Immature natural killer cell (primary cell): ENCODE measurements around the gene ZBTB20. TPM values are rescaled to one million over a fixed set of nuclear protein-coding genes. Genes with fewer than 3 reads are reported as not detected.

Source experiments
- DNase-seq, 3 donors: peaks; one replicate each; pipeline ENCODE4 v3.0.0; 2022; ENCODE audit warnings: mixed read lengths in 1 of 3
- H3K27ac Mint-ChIP-seq, 6 donors: one replicate each; pipeline ENCODE4 v1.8.0; 2020; ENCODE audit warnings: mixed read lengths in 6 of 6, mild to moderate bottlenecking in 5 of 6, inconsistent platforms in 4 of 6, moderate library complexity in 3 of 6
- H3K27me3 Mint-ChIP-seq, 3 donors: one replicate each; pipeline ENCODE4 v1.8.0; 2020 to 2021; ENCODE audit warnings: low read depth in 3 of 3, mild to moderate bottlenecking in 3 of 3, mixed read lengths in 3 of 3, moderate library complexity in 3 of 3, inconsistent platforms in 1 of 3
- H3K36me3 Mint-ChIP-seq, 3 donors: one replicate each; pipeline ENCODE4 v1.8.0; 2020; ENCODE audit warnings: mixed read lengths in 3 of 3, inconsistent platforms in 2 of 3, mild to moderate bottlenecking in 2 of 3
- H3K4me1 Mint-ChIP-seq, 2 donors: one replicate each; pipeline ENCODE4 v1.8.0; 2020; ENCODE audit warnings: inconsistent platforms in 2 of 2, mild to moderate bottlenecking in 2 of 2, mixed read lengths in 2 of 2, moderate library complexity in 1 of 2
- H3K4me3 Mint-ChIP-seq, 5 donors: one replicate each; pipeline ENCODE4 v1.8.0; 2020; ENCODE audit warnings: mild to moderate bottlenecking in 5 of 5, mixed read lengths in 5 of 5, inconsistent platforms in 3 of 5, moderate library complexity in 3 of 5
- H3K9me3 Mint-ChIP-seq, 6 donors: one replicate each; pipeline ENCODE4 v1.8.0; 2020; ENCODE audit warnings: mild to moderate bottlenecking in 6 of 6, mixed read lengths in 6 of 6, inconsistent platforms in 4 of 6, moderate library complexity in 3 of 6
- polyA plus RNA-seq, 3 donors: library from polyadenylated mRNA; unstranded; fragments of 300-500 nt; fragmentation: Illumina TruSeq; gene quantifications; one replicate each; pipeline ENCODE4 v1.2.3, GENCODE V29; 2021

The ZBTB20 gene
- polyA plus RNA-seq, 3 donors from 2014 or later = 7.2 to 21.3 (median 16.5) TPM

DNA sequence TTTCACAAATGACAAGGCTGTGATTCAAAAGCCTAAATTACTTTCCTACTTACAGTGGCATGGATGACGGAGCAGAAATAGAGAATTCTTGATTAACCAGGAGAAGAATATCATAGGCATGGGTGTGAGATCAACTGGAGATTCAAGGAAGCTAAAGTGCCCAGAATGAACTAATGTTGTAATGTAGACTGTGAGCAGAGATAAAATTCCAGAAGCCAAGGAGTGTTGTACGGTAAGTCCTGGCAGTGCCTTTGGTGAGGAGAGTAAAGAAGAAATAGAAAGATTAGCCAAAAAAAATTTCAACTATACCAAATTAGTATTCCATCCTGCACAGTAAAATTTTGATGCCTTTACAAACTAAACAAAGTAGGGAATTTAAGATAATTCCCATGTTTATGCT is 75.9 kb downstream of the ZBTB20 start:
- no peaks in the 10 kb centered on the region for H3K9me3 Mint-ChIP-seq
- no peak overlapping the region for H3K4me3 Mint-ChIP-seq
- DNase-seq = no peak
- no peak overlapping the region for H3K27ac Mint-ChIP-seq
- peaks cover 0 to 1% (median 0%) of the 10 kb centered on the region in 3 donors for H3K27me3 Mint-ChIP-seq
- H3K4me1 Mint-ChIP-seq = peaks cover 4 to 17% of the 10 kb centered on the region in 2 donors
- H3K36me3 Mint-ChIP-seq = peaks cover 9 to 29% (median 16%) of the 10 kb centered on the region in 3 donors

DNA sequence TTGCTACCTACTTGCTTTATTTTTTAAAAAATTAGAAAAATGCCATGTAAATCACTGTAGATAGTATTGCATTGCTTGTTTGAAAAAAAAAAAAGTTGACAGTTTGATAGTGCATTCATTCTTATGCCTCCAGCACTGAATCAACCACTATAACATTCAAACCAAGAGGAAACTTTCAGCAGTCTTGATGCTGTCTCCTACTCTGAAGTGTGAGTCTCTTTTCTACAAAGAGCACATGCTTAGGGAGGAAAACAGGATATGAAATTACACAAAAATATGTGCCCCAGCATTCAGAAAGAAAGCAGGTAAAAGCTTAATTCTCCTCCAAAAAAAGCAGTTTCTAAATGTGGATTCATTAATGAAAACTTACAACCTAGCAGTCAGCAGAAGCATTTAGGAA is 78.3 kb downstream of the ZBTB20 start:
- H3K27me3 Mint-ChIP-seq = peaks cover 0 to 1% (median 0%) of the 10 kb centered on the region in 3 donors
- peaks cover 12 to 20% (median 14%) of the 10 kb centered on the region in 3 donors for H3K36me3 Mint-ChIP-seq
- no peak for DNase-seq
- H3K4me3 Mint-ChIP-seq = no peak overlapping the region
- H3K4me1 Mint-ChIP-seq = peaks cover 4 to 17% of the 10 kb centered on the region in 2 donors
- H3K27ac Mint-ChIP-seq = no peak overlapping the region
- no peaks in the 10 kb centered on the region for H3K9me3 Mint-ChIP-seq

DNA sequence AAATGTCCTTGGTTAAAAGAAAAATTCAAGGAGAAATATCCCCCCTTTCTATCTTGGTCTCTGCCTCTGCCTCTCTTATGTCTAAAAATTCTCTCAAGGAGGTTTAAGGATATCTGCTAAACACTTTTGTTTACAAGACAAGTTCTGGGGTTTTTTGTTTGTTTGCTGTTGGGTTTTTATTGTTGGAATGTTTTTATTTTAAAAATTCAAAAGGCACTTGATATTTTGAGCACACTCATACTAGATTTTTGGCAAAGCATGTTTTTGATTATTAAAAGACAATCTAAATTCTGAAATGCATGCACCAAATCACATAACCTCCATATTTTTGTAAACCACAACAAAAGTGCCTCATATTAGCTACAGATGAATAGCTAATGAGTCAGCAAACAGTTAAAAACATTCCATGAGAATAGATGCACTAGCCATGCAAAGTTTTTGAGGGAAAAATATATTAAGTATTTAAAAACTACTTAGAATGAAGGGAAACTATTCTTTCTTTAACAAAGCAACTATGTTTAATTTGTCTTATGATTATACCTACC is 84.6 kb downstream of the ZBTB20 start:
- no peak for DNase-seq
- Mint-ChIP-seq H3K4me3 (no peak overlapping the region), H3K4me1 (peaks cover 0 to 2% of the 10 kb centered on the region in 2 donors), H3K9me3 (no peaks in the 10 kb centered on the region), H3K36me3 (peaks cover 7 to 11% (median 8%) of the 10 kb centered on the region in 3 donors), H3K27me3 (peaks cover 0 to 1% (median 0%) of the 10 kb centered on the region in 3 donors), H3K27ac (no peak overlapping the region)

DNA sequence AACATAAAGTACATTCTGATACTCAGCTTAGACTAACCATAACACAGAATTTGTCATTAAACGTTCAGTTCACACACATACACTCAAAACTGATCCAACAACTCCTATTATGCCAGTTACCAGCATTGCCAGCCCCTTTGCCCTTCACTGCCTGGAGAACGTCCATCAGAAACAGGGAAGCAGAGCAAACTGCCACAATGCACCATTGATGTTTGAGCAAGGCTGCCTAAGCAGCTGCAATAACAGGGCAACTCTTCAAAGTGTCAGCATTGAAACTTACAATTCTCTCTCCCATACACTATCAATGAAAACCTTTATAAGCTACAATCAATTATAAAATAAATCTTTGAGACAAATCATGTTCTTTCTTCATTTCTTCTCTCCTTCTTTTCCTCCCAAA is 85.1 kb downstream of the ZBTB20 start:
- Mint-ChIP-seq H3K4me3 (no peak overlapping the region), H3K9me3 (no peaks in the 10 kb centered on the region), H3K36me3 (peaks cover 7 to 11% (median 8%) of the 10 kb centered on the region in 3 donors), H3K27ac (no peak overlapping the region), H3K27me3 (peaks cover 0 to 1% (median 0%) of the 10 kb centered on the region in 3 donors), H3K4me1 (peaks cover 0 to 2% of the 10 kb centered on the region in 2 donors)
- DNase-seq = no peak

DNA sequence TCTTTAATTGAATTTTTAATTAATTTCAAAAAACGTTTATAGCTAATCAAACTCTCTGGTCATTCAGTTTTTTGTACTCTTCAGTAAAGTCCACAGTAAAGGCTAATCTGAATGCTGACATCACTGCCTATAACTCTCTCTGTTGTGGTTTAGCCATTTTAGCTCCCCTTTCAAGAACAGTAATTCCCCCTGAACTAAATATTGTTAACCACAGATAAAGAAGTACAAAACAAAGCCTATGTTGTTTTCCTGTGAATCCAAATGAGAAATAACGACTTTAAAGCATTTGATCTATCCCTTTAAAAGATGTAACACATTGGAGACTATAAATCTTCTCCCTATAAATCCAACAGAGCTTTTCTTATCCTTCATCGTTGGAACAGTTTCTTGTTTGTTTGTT is 94.2 kb downstream of the ZBTB20 start:
- no peak for DNase-seq
- Mint-ChIP-seq H3K27me3 (no peaks in the 10 kb centered on the region), H3K4me1 (peaks cover 6 to 7% of the 10 kb centered on the region in 2 donors), H3K27ac (peak overlapping the region in 1 of 6 donors; percentile 4), H3K36me3 (peaks cover 0 to 3% (median 0%) of the 10 kb centered on the region in 3 donors), H3K9me3 (no peaks in the 10 kb centered on the region), H3K4me3 (no peak overlapping the region)

DNA sequence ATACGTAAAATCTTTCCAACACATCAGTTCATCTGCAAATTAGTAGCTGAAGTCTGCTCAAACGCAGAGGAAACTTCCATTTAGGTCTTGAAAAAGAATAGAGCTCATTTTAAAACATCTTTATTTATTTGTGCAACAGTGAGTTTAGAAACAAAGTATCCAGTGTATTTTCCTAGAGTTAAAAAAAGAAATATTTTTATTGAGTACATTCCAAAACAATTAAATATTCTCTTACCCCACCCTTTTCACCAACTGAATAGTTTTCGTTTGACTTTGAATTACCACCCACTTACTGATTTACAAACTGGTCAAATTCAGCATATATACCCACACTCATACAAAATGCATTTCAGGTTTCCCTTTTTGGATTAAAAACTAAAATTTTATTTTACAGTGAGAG is 104.7 kb downstream of the ZBTB20 start:
- DNase-seq = no peak
- no peak overlapping the region for H3K4me3 Mint-ChIP-seq
- H3K27ac Mint-ChIP-seq = no peak overlapping the region
- no peaks in the 10 kb centered on the region for H3K27me3 Mint-ChIP-seq
- H3K9me3 Mint-ChIP-seq = no peaks in the 10 kb centered on the region
- no peaks in the 10 kb centered on the region for H3K4me1 Mint-ChIP-seq
- peaks cover 0 to 3% (median 0%) of the 10 kb centered on the region in 3 donors for H3K36me3 Mint-ChIP-seq

DNA sequence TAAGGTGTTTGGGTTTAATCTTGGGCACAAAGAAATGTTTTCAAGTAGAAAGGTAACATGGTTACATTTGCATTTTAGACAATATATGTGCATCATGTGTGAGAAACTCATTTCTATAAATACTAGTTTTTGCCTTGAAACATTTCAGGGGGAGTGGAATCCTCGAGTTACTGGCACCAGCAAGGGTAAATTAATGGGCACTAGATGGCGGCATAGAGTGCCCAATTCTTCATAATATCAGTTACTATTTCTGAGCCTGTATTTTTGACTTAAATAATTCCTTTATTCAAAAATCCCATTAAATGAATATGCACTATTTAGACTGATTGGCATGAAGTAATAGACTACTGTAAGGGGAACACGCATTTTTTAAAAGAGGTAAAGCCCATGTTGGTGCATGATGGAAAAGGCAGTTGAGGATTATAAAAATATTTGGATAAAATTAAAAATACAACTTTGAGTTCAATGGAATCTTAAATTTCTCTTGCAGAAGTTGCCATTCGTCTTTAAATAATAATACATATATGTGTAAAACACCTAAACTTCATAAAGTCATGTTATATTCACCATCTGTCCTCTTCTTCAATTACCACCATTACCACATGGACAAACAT is 106.3 kb downstream of the ZBTB20 start:
- Mint-ChIP-seq H3K4me3 (no peak overlapping the region), H3K4me1 (peaks cover 3 to 6% of the 10 kb centered on the region in 2 donors), H3K36me3 (peaks cover 0 to 3% (median 0%) of the 10 kb centered on the region in 3 donors), H3K9me3 (no peaks in the 10 kb centered on the region), H3K27ac (no peak overlapping the region), H3K27me3 (no peaks in the 10 kb centered on the region)
- DNase-seq = peak; percentile 7 to 24 (median 21)

DNA sequence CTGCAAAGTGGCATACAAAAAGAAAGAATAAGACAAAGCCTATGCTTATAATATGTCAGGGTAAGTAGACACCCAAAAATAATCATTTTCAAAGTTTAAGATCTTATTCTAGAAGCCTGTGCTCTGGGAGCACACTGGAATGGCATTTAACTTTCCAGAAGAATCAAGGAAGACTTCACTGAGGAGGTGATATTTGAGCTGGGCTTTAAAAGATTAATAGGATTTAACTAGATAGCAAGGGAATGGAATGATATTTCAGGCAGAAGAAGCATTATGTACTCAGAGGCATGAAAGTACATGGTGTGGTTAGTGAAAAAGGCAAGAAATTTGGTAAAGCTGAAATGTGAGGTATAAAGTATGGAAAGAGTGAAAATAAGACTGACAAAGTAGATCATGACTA is 106.8 kb downstream of the ZBTB20 start:
- no peaks in the 10 kb centered on the region for H3K27me3 Mint-ChIP-seq
- peak overlapping the region in 2 of 6 donors; percentile 14 to 17 for H3K27ac Mint-ChIP-seq
- peaks cover 3 to 6% of the 10 kb centered on the region in 2 donors for H3K4me1 Mint-ChIP-seq
- H3K4me3 Mint-ChIP-seq = no peak overlapping the region
- H3K36me3 Mint-ChIP-seq = peaks cover 0 to 3% (median 0%) of the 10 kb centered on the region in 3 donors
- no peaks in the 10 kb centered on the region for H3K9me3 Mint-ChIP-seq
- no peak for DNase-seq

DNA sequence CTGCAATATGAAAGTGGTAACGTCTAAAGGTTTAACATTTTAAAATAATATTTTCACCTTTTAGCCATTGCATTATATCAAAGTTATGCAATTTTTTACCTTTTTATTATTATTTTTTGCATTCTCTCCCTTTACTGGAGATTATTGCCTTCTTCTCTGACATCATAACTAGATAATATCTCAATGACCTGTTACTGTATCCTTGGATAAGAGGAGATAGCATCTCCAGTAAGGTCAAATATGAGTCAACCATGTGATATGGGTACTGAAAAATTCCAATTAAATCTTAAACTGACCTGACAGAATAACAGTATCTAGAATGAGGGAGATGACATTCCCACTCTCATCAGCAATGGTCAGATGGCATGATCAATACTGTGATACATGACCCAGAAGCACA is 108.3 kb downstream of the ZBTB20 start:
- Mint-ChIP-seq H3K27ac (no peak overlapping the region), H3K4me1 (peaks cover 3 to 10% of the 10 kb centered on the region in 2 donors), H3K9me3 (no peaks in the 10 kb centered on the region), H3K36me3 (peaks cover 0 to 5% (median 0%) of the 10 kb centered on the region in 3 donors), H3K27me3 (no peaks in the 10 kb centered on the region), H3K4me3 (no peak overlapping the region)
- no peak for DNase-seq

DNA sequence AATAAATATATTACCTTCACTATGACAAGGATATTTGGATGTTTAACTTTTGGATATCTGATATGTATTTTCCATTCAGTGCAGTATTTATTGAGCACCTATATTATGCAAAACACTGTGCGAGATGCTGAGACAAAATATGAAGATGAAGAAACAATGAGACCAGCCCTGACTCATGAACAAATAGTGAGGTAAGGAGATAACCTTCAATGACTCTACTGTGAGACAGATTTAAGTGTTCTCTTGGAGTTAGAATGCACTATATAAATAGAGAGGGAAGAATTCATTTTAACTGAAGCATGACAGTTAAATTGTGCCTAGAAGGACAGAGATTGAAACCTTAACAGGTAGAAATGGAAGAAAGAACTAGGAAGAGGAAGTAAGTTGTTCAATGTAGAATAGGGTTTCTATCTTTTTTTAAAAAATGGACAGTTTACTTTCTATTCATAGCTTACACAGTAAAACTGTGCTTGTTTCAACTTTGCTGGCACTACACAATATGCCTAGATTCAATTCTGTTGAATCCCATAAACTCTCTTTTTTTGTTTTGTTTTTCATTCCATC is 124.2 kb downstream of the ZBTB20 start:
- peak overlapping the region in 1 of 6 donors; percentile 5 for H3K27ac Mint-ChIP-seq
- no peak overlapping the region for H3K4me3 Mint-ChIP-seq
- no peaks in the 10 kb centered on the region for H3K27me3 Mint-ChIP-seq
- no peak for DNase-seq
- H3K9me3 Mint-ChIP-seq = no peaks in the 10 kb centered on the region
- peaks cover 1 to 4% (median 4%) of the 10 kb centered on the region in 3 donors for H3K36me3 Mint-ChIP-seq
- no peaks in the 10 kb centered on the region for H3K4me1 Mint-ChIP-seq

DNA sequence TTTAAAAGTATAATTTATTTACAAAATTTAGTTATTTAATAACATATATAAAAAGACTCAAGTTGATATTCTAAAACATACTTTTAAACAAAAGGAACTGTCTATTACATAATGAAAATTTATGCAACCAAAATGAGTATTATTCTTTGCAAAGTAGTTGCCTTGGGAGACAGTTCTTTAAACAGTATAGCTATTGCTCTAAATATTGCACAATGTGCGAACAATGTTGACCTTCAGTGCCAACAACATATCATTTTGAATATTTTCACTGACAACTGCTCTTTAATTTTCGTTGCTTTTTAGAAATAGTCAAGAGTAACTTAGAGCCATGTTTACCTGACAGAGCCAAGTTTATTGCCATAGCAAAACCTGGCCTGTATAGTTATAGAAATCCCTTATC is 124.9 kb downstream of the ZBTB20 start:
- H3K27ac Mint-ChIP-seq = no peak overlapping the region
- no peaks in the 10 kb centered on the region for H3K4me1 Mint-ChIP-seq
- no peaks in the 10 kb centered on the region for H3K27me3 Mint-ChIP-seq
- no peaks in the 10 kb centered on the region for H3K9me3 Mint-ChIP-seq
- no peak overlapping the region for H3K4me3 Mint-ChIP-seq
- peaks cover 3 to 5% (median 4%) of the 10 kb centered on the region in 3 donors for H3K36me3 Mint-ChIP-seq
- DNase-seq = no peak

DNA sequence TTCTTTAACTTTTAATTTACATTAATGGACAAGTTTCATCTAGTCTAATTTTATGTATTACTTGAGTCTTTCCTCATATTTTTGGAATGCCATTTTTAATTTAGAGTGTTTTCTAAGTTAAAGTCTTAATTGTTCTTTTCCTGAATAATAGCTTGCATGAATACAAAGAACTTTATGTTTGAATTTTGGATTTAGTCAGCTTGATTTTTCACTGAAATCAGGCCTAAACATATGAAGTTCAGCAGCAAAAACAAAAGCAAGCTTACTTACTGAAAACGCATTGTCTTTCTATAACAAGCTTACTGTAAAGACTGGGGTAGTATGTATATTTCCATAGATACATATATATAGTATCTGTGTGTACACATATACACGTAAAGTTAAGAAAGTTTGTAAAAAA is 126.0 kb downstream of the ZBTB20 start:
- Mint-ChIP-seq H3K27me3 (no peaks in the 10 kb centered on the region), H3K36me3 (peaks cover 8 to 16% (median 10%) of the 10 kb centered on the region in 3 donors), H3K4me1 (no peaks in the 10 kb centered on the region)

DNA sequence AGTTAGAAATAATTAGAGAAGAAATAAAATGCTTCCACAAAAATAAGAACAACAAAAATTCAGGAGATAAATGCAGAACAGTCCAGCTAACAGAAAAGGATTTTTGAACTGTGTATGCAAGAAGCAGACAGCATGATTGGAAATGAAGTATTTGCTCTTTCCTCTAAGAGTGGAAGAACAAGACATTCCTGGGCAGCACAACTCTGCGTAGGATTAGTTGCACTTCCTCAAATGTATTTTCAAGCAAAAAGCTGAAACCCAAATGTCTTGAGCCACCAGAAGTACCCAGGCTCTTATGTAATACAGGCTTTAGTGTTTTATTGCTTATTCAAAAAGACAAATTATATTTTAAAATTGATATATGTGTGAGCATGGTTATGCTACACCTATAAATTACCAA is 127.2 kb downstream of the ZBTB20 start:
- peaks cover 8 to 18% (median 10%) of the 10 kb centered on the region in 3 donors for H3K36me3 Mint-ChIP-seq
- no peak for DNase-seq
- H3K27me3 Mint-ChIP-seq = no peaks in the 10 kb centered on the region
- no peaks in the 10 kb centered on the region for H3K4me1 Mint-ChIP-seq
- H3K4me3 Mint-ChIP-seq = no peak overlapping the region
- peaks cover 0 to 8% (median under 1%) of the 10 kb centered on the region in 6 donors for H3K9me3 Mint-ChIP-seq
- no peak overlapping the region for H3K27ac Mint-ChIP-seq

More for the DNA sequence above, 126.0 kb downstream of the ZBTB20 start:
- H3K9me3 Mint-ChIP-seq = peaks cover 0 to 7% (median 0%) of the 10 kb centered on the region in 6 donors
- no peak for DNase-seq
- H3K4me3 Mint-ChIP-seq = no peak overlapping the region
- H3K27ac Mint-ChIP-seq = no peak overlapping the region

DNA sequence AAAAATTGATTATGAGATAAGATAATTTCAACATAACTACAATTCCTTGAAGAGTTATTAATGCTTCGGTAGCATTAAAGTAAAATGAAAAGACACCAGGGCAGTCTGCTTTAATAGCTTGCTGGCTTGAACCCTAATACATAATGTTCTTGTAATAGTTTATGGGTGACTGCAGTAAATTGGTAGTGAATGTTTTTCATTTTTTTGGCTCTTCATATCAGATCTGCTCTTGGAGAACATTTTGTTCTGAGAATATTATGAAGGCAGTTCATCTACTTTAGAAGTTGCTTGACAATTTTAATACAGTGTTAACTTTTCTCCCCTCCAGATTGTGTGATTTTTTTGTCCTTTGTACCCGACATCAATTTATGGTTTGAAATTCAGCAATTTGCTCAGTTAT is 128.4 kb downstream of the ZBTB20 start:
- Mint-ChIP-seq H3K4me1 (no peaks in the 10 kb centered on the region), H3K4me3 (no peak overlapping the region), H3K36me3 (peaks cover 8 to 18% (median 10%) of the 10 kb centered on the region in 3 donors), H3K9me3 (peaks cover 0 to 8% (median under 1%) of the 10 kb centered on the region in 6 donors), H3K27ac (no peak overlapping the region), H3K27me3 (no peaks in the 10 kb centered on the region)
- no peak for DNase-seq
